Panc1 (cell line): ENCODE results near the gene PARVB.

Source experiments
- CTCF ChIP-seq: fragments of 450-650 bp; IDR thresholded peaks from 2 replicates; pipeline ENCODE4 v1.5.1; 2017; ENCODE audit warnings: mild to moderate bottlenecking
- POLR2AphosphoS5 ChIP-seq: IDR thresholded peaks from 2 replicates; pipeline ENCODE4 v1.6.1; 2012; ENCODE audit warnings: mild to moderate bottlenecking, low read depth, low read length, moderate library complexity
- TCF7L2 ChIP-seq: IDR thresholded peaks from 2 replicates; pipeline ENCODE4 v1.6.1; 2011; ENCODE audit warnings: mild to moderate bottlenecking, low read depth, low read length, inconsistent platforms
- TF ChIP-seq, protein P1 (sequence below), 2 experiments: IDR thresholded peaks; 2 replicates each; pipeline ENCODE4 v1.6.1; 2011 to 2012; ENCODE audit warnings: low read depth in 2 of 2, control low read depth in 1 of 2, low read length in 1 of 2, mild to moderate bottlenecking in 1 of 2, moderate library complexity in 1 of 2; ENCODE audit not compliant: insufficient read depth in 1 of 2

DNA sequence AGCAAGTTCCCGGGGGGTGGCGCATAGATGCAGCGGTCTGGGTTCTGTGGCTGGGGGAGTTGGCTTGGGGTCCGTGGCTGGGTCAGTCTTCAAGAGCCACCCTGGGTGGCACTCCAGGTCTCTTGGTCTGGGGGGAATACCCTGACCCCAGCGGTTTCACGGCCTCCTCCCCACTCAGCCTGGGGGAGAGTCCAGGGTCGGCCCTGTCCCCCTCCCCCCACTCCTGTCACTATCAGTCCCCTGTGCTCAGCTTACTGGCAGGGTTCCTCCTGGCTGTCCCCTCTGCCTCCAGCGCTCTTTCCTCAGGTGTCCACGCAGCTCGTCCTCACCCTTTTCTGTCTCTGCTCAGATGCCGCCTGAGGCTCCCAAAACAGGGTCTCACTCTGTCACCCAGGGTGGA, 88.1 kb downstream of the PARVB start:
- TF ChIP-seq CTCF, result no peak
- TF ChIP-seq POLR2AphosphoS5, result no peak
- TF ChIP-seq TCF7L2, result no peak
- TF ChIP-seq, protein P1, sequence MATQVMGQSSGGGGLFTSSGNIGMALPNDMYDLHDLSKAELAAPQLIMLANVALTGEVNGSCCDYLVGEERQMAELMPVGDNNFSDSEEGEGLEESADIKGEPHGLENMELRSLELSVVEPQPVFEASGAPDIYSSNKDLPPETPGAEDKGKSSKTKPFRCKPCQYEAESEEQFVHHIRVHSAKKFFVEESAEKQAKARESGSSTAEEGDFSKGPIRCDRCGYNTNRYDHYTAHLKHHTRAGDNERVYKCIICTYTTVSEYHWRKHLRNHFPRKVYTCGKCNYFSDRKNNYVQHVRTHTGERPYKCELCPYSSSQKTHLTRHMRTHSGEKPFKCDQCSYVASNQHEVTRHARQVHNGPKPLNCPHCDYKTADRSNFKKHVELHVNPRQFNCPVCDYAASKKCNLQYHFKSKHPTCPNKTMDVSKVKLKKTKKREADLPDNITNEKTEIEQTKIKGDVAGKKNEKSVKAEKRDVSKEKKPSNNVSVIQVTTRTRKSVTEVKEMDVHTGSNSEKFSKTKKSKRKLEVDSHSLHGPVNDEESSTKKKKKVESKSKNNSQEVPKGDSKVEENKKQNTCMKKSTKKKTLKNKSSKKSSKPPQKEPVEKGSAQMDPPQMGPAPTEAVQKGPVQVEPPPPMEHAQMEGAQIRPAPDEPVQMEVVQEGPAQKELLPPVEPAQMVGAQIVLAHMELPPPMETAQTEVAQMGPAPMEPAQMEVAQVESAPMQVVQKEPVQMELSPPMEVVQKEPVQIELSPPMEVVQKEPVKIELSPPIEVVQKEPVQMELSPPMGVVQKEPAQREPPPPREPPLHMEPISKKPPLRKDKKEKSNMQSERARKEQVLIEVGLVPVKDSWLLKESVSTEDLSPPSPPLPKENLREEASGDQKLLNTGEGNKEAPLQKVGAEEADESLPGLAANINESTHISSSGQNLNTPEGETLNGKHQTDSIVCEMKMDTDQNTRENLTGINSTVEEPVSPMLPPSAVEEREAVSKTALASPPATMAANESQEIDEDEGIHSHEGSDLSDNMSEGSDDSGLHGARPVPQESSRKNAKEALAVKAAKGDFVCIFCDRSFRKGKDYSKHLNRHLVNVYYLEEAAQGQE (IDR thresholded peaks at IDR 0.05; ENCODE audit: insufficient read depth in 1 of 2, low read depth in 2 of 2, low read length in 1 of 2), result no peak
